ENCODE results near the gene NEK1. TPM values are rescaled to one million over a fixed set of nuclear protein-coding genes. Genes with fewer than 3 reads are reported as not detected.

NEK1 gene
- total and polyA plus RNA-seq, 7 donors: 3.9 to 19.1 (median 16.1) TPM

- DNase-seq: no peak
- H3K27ac ChIP-seq: no peak overlapping the region
- H3K36me3 ChIP-seq: no peaks in the 10 kb centered on the region
- peaks cover 0 to 13% (median 8%) of the 10 kb centered on the region in 4 donors for H3K9me3 ChIP-seq
- 76 to 88% methylated on average over 2 of the region's 2 CpGs for WGBS, 2 donors
- H3K4me3 ChIP-seq: no peak overlapping the region
- intact Hi-C loops (cut with DNase I): no loop called here
- TF ChIP-seq POLR2A (IDR thresholded peaks at IDR 0.05) (no peak), EP300 (IDR thresholded peaks at IDR 0.05) (no peak), POLR2AphosphoS5 (IDR thresholded peaks at IDR 0.05) (no peak)
- TF ChIP-seq, protein P1, sequence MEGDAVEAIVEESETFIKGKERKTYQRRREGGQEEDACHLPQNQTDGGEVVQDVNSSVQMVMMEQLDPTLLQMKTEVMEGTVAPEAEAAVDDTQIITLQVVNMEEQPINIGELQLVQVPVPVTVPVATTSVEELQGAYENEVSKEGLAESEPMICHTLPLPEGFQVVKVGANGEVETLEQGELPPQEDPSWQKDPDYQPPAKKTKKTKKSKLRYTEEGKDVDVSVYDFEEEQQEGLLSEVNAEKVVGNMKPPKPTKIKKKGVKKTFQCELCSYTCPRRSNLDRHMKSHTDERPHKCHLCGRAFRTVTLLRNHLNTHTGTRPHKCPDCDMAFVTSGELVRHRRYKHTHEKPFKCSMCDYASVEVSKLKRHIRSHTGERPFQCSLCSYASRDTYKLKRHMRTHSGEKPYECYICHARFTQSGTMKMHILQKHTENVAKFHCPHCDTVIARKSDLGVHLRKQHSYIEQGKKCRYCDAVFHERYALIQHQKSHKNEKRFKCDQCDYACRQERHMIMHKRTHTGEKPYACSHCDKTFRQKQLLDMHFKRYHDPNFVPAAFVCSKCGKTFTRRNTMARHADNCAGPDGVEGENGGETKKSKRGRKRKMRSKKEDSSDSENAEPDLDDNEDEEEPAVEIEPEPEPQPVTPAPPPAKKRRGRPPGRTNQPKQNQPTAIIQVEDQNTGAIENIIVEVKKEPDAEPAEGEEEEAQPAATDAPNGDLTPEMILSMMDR (IDR thresholded peaks at IDR 0.05): no peak
- no peaks in the 10 kb centered on the region for H3K27me3 ChIP-seq
- H3K4me1 ChIP-seq: no peaks in the 10 kb centered on the region
Observed at GRCh38 chr4:169372791-169373190, 239.6 kb downstream of the NEK1 start.

- no peak for TF ChIP-seq POLR2A (IDR thresholded peaks at IDR 0.05)
- TF ChIP-seq, protein P1 (IDR thresholded peaks at IDR 0.05): no peak
- TF ChIP-seq POLR2AphosphoS5 (IDR thresholded peaks at IDR 0.05): no peak
- TF ChIP-seq EP300 (IDR thresholded peaks at IDR 0.05): no peak
- peaks cover 0 to 3% (median 0%) of the 10 kb centered on the region in 4 donors for H3K9me3 ChIP-seq
- no peaks in the 10 kb centered on the region for H3K36me3 ChIP-seq
- no peaks in the 10 kb centered on the region for H3K27me3 ChIP-seq
- WGBS, 2 donors: 93 to 95% methylated on average over 6 of the region's 6 CpGs
- no peak overlapping the region for H3K27ac ChIP-seq
- DNase-seq: no peak
- no peak overlapping the region for H3K4me3 ChIP-seq
- intact Hi-C loops (cut with DNase I): no loop called here
- H3K4me1 ChIP-seq: no peaks in the 10 kb centered on the region
Observed at GRCh38 chr4:169369634-169370033, 242.7 kb downstream of the NEK1 start.

DNA sequence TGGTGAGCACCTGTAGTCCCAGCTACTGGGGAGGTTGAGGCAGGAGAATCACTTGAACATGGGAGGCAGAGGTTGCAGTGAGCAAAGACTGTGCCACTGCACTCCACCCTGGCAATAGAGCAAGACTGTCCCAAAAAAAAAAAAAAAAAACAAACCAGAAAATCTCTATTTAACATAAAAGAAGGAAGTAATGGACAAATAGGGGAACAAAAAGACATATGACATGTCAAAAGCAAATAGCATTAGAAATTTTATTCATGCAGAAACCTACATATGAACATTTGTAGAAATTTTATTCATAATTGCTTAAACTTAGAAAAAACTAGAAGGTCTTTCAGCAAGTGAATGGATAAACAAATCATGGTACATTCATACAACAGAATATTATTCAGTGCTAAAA, 244.6 kb downstream of the NEK1 start:
- Histone ChIP-seq H3K9me3 (peaks cover 0 to 3% (median 0%) of the 10 kb centered on the region in 4 donors), H3K27ac (no peak overlapping the region), H3K36me3 (no peaks in the 10 kb centered on the region), H3K4me1 (no peaks in the 10 kb centered on the region), H3K4me3 (no peak overlapping the region), H3K27me3 (no peaks in the 10 kb centered on the region)
- no peak for DNase-seq
- TF ChIP-seq, protein P1 (IDR thresholded peaks at IDR 0.05): no peak
- TF ChIP-seq POLR2A (IDR thresholded peaks at IDR 0.05) (no peak), EP300 (IDR thresholded peaks at IDR 0.05) (no peak), POLR2AphosphoS5 (IDR thresholded peaks at IDR 0.05) (no peak)
- intact Hi-C loops (cut with DNase I): no loop called here

DNA sequence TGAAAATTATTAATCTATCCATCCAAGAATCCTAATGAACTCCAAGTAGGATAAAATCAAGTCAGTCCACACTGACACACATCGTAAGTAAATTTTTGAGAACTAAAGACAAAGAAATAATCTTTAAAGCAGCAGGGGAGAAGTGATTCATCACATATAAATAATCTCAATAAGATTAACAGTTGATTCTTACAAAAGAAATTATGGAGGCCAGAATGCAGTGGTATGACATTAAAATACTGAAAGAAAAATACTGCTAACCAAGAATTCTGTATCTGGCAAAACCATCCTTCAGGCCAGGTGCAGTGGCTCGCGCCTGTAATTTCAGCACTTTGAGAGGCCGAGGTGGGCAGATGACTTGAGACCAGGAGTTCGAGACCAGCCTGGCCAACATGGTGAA, 245.6 kb downstream of the NEK1 start:
- Histone ChIP-seq H3K27me3 (no peaks in the 10 kb centered on the region), H3K27ac (no peak overlapping the region), H3K9me3 (peaks cover 0 to 3% (median 0%) of the 10 kb centered on the region in 4 donors), H3K4me3 (no peak overlapping the region), H3K36me3 (no peaks in the 10 kb centered on the region), H3K4me1 (no peaks in the 10 kb centered on the region)
- 94 to 96% methylated on average over 5 of the region's 5 CpGs for WGBS, 2 donors
- no peak for TF ChIP-seq POLR2AphosphoS5 (IDR thresholded peaks at IDR 0.05)
- no peak for TF ChIP-seq POLR2A (IDR thresholded peaks at IDR 0.05)
- TF ChIP-seq, protein P1 (IDR thresholded peaks at IDR 0.05): no peak
- intact Hi-C loops (cut with DNase I): no loop called here
- DNase-seq: no peak

DNA sequence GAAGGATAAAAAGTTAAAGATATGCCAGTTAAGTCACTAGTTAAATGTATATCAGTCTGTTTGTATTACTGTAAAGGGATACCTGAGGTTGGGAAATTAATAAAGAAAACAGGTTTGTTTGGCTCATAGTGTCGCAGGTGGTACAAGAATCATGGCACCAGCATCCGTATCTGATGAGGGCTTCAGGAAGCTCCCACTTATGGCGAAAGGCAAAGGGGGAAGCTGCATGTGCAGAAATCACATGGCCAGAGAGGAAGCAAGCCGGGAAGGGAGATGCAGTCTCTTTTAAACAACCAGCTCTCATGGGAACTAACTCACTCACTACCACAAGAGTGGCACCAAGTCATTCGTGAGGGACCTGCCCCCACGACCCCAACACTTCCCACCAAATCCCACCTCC, 249.8 kb downstream of the NEK1 start:
- 50 to 78% methylated on average over 6 of the region's 6 CpGs for WGBS, 2 donors
- TF ChIP-seq POLR2A (IDR thresholded peaks at IDR 0.05) (no peak), EP300 (IDR thresholded peaks at IDR 0.05) (no peak), POLR2AphosphoS5 (IDR thresholded peaks at IDR 0.05) (no peak)
- TF ChIP-seq, protein P1 (IDR thresholded peaks at IDR 0.05): no peak
- Histone ChIP-seq H3K9me3 (peaks cover 0 to 3% (median 0%) of the 10 kb centered on the region in 4 donors), H3K27me3 (no peaks in the 10 kb centered on the region), H3K27ac (no peak overlapping the region), H3K36me3 (no peaks in the 10 kb centered on the region), H3K4me1 (no peaks in the 10 kb centered on the region), H3K4me3 (no peak overlapping the region)
- no peak for DNase-seq
- intact Hi-C loops (cut with DNase I): no loop called here
